Islet precursor cell (in vitro differentiated cells): ENCODE measurements around the gene DIRAS1.

Experiments used
- DNase-seq: peaks from one replicate; pipeline ENCODE4 v3.0.0-alpha.2; 2018

DIRAS1 gene

GRCh38 chr19:2720777-2721569, at the start of gene DIRAS1:
Gene DIRAS1 (minus strand): TSS chr19:2721372. CDS start chr19:2717806, 3,566 bp downstream.
- DNase-seq: no peak

GRCh38 chr19:2770055-2771013, 49.2 kb upstream of the DIRAS1 start:
- DNase-seq: no peak

GRCh38 chr19:2769218-2769617, 48.0 kb upstream of the DIRAS1 start:
- no peak for DNase-seq

- DNase-seq: no peak
Observed at GRCh38 chr19:2768365-2769132, 47.4 kb upstream of the DIRAS1 start.

- DNase-seq: no peak
Observed at GRCh38 chr19:2767688-2768087, 46.5 kb upstream of the DIRAS1 start.

- no peak for DNase-seq
Observed at GRCh38 chr19:2766594-2767372, 45.6 kb upstream of the DIRAS1 start.

GRCh38 chr19:2765376-2765775, 44.2 kb upstream of the DIRAS1 start:
- DNase-seq: no peak

GRCh38 chr19:2764945-2765344, 43.8 kb upstream of the DIRAS1 start:
- DNase-seq: no peak

- DNase-seq: no peak
Observed at GRCh38 chr19:2763687-2764086, 42.5 kb upstream of the DIRAS1 start.

GRCh38 chr19:2762783-2763496, 41.8 kb upstream of the DIRAS1 start:
- no peak for DNase-seq

- DNase-seq: no peak
Observed at GRCh38 chr19:2761876-2762782, 41.0 kb upstream of the DIRAS1 start.

GRCh38 chr19:2761309-2761677, 40.1 kb upstream of the DIRAS1 start:
- no peak for DNase-seq

- DNase-seq: no peak
Observed at GRCh38 chr19:2759965-2760364, 38.8 kb upstream of the DIRAS1 start.

- no peak for DNase-seq
Observed at GRCh38 chr19:2759362-2759761, 38.2 kb upstream of the DIRAS1 start.

GRCh38 chr19:2758601-2759313, 37.6 kb upstream of the DIRAS1 start:
- DNase-seq: no peak

GRCh38 chr19:2756921-2757881, 36.0 kb upstream of the DIRAS1 start:
- DNase-seq: no peak

GRCh38 chr19:2756477-2756876, 35.3 kb upstream of the DIRAS1 start:
- DNase-seq: no peak

- DNase-seq: no peak
Observed at GRCh38 chr19:2755811-2756210, 34.6 kb upstream of the DIRAS1 start.

GRCh38 chr19:2755448-2755705, 34.2 kb upstream of the DIRAS1 start:
- DNase-seq: no peak
